OCI-LY7 (cell line): ENCODE data around the gene C12orf60. TPM values are rescaled to one million over a fixed set of nuclear protein-coding genes. Genes with fewer than 3 reads are reported as not detected.

Experiments
- BruUV-seq: library from RNA; stranded (reverse); fragments of 400-500 nt; replicated peaks from 2 replicates; lab custom pipeline; 2021; lab: Mats Ljungman, UMichigan
- CTCF ChIA-PET: fragments of 300-600 bp; sonication (Branson Sonifier 250); formaldehyde crosslinking; loops from one replicate; lab custom pipeline; 2022; ENCODE audit warnings: antibody characterized with exemption; ENCODE audit not compliant: unreplicated experiment; lab: Charles Lee
- POLR2A ChIA-PET: fragments of 300-600 bp; sonication (Branson Sonifier 250); formaldehyde crosslinking; loops from one replicate; lab custom pipeline; 2022; ENCODE audit warnings: antibody characterized with exemption; lab: Charles Lee
- DNase-seq: peaks from one replicate; pipeline ENCODE4 v3.0.0-alpha.2; 2015; ENCODE audit warnings: low spot score
- H2AFZ ChIP-seq: fragments of 200-600 bp; sonication (generic), shearing (Covaris generic); 2 replicates; pipeline ENCODE4 v1.6.1; 2014; ENCODE audit warnings: mild to moderate bottlenecking, antibody characterized with exemption, low read length, moderate library complexity
- H3K27ac ChIP-seq: fragments of 200-600 bp; sonication (generic); 2 replicates; pipeline ENCODE4 v1.5.1; 2014; ENCODE audit warnings: mixed run types, low read depth, mild to moderate bottlenecking, moderate library complexity, low read length, inconsistent platforms; ENCODE audit not compliant: poor library complexity, severe bottlenecking
- H3K36me3 ChIP-seq: fragments of 200-600 bp; sonication (generic); 2 replicates; pipeline ENCODE4 v1.6.1; 2014; ENCODE audit warnings: mild to moderate bottlenecking, antibody characterized with exemption, low read length, moderate library complexity, mixed read lengths; ENCODE audit not compliant: insufficient read depth
- H3K4me1 ChIP-seq: fragments of 200-600 bp; sonication (generic); 2 replicates; pipeline ENCODE4 v1.5.1; 2014; ENCODE audit warnings: mild to moderate bottlenecking, low read length; ENCODE audit not compliant: insufficient read depth, poor library complexity, severe bottlenecking
- H3K4me2 ChIP-seq: fragments of 200-600 bp; sonication (generic); 2 replicates; pipeline ENCODE4 v1.6.1; 2014; ENCODE audit warnings: mild to moderate bottlenecking, low read length
- H3K4me3 ChIP-seq: fragments of 200-600 bp; sonication (generic); 2 replicates; pipeline ENCODE4 v1.5.1; 2014; ENCODE audit warnings: mild to moderate bottlenecking, low read depth, low read length; ENCODE audit not compliant: poor library complexity, severe bottlenecking
- H3K79me2 ChIP-seq: fragments of 200-600 bp; sonication (generic); 2 replicates; pipeline ENCODE4 v1.6.1; 2016; ENCODE audit warnings: low read depth, mild to moderate bottlenecking, low read length, moderate library complexity, mixed read lengths; ENCODE audit not compliant: insufficient read depth
- H3K9me2 ChIP-seq: fragments of 200-600 bp; sonication (generic); 2 replicates; pipeline ENCODE4 v1.6.1; 2016; ENCODE audit warnings: mild to moderate bottlenecking, low read length, mixed read lengths; ENCODE audit not compliant: insufficient read depth
- H3K9me3 ChIP-seq: fragments of 200-600 bp; sonication (generic); 2 replicates; pipeline ENCODE4 v1.6.1; 2014; ENCODE audit warnings: mild to moderate bottlenecking, mixed run types, low read length, mixed read lengths
- H4K20me1 ChIP-seq: fragments of 200-600 bp; sonication (generic); 2 replicates; pipeline ENCODE4 v1.6.1; 2014; ENCODE audit warnings: mild to moderate bottlenecking, antibody characterized with exemption, low read length, moderate library complexity, mixed read lengths; ENCODE audit not compliant: insufficient read depth
- EZH2phosphoT487 ChIP-seq: fragments of 200-600 bp; sonication (generic); IDR thresholded peaks from 2 replicates; pipeline ENCODE4 v1.6.1; 2018; ENCODE audit warnings: low read depth, borderline replicate concordance, mild to moderate bottlenecking, mixed run types, antibody characterized with exemption, low read length, moderate library complexity, mixed read lengths
- intact Hi-C: fragments of 100-400 bp; cut with micrococcal nuclease; formaldehyde crosslinking; loops from one replicate; pipeline ENCODE4 v1.10.0; 2022; ENCODE audit not compliant: unreplicated experiment
- total RNA-seq, 2 experiments: library from RNA; depleted of rRNA in 1 of 2; stranded (reverse); fragments of >200 nt in 1 of 2; shearing (Covaris generic) in 1 of 2; gene quantifications; 2 replicates each; pipeline ENCODE4 v1.2.3, GENCODE V29; 2014 to 2022
- TF ChIP-seq, protein P1 (sequence below): fragments of 200-600 bp; sonication (generic); conservative IDR thresholded peaks from 2 replicates; pipeline ENCODE4 v1.5.1; 2014; ENCODE audit warnings: mild to moderate bottlenecking, antibody characterized with exemption, low read length, moderate library complexity, mixed read lengths

Gene C12orf60
- total RNA-seq, 2 experiments from 2014 or later = 2.8 to 3.4 TPM

- peaks cover 2% of the 10 kb centered on the region; the same call in 1 of the 2 replicates for H3K36me3 ChIP-seq
- peaks cover 32% of the 10 kb centered on the region for H3K4me1 ChIP-seq
- H3K9me3 ChIP-seq = no peaks in the 10 kb centered on the region
- peaks cover 8% of the 10 kb centered on the region for H4K20me1 ChIP-seq
- H2AFZ ChIP-seq = no peak overlapping the region
- H3K79me2 ChIP-seq = peaks cover 20% of the 10 kb centered on the region; the same call in 1 of the 2 replicates
- ChIA-PET POLR2A (interaction anchor here (0.6 to 9.5 kb wide), 8 partner anchors 7 to 751 kb away, joined by 3 to 162 read pairs (median 4); partner anchors contain the start of genes C12orf60 and WBP11), CTCF (no interaction called here)
- H3K27ac ChIP-seq = no peak overlapping the region
- no TSS peak for BruUV-seq
- no peaks in the 10 kb centered on the region for H3K9me2 ChIP-seq
- H3K4me2 ChIP-seq = peak overlapping the region; percentile 90
- intact Hi-C loops = loop anchor here (2.0 to 10.0 kb wide), 3 partner anchors 219 to 1109 kb away; partner anchors contain the start of gene STRAP
- TF ChIP-seq, protein P1, sequence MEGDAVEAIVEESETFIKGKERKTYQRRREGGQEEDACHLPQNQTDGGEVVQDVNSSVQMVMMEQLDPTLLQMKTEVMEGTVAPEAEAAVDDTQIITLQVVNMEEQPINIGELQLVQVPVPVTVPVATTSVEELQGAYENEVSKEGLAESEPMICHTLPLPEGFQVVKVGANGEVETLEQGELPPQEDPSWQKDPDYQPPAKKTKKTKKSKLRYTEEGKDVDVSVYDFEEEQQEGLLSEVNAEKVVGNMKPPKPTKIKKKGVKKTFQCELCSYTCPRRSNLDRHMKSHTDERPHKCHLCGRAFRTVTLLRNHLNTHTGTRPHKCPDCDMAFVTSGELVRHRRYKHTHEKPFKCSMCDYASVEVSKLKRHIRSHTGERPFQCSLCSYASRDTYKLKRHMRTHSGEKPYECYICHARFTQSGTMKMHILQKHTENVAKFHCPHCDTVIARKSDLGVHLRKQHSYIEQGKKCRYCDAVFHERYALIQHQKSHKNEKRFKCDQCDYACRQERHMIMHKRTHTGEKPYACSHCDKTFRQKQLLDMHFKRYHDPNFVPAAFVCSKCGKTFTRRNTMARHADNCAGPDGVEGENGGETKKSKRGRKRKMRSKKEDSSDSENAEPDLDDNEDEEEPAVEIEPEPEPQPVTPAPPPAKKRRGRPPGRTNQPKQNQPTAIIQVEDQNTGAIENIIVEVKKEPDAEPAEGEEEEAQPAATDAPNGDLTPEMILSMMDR = no peak
- no peak for TF ChIP-seq EZH2phosphoT487
- no peak for DNase-seq
- peak overlapping the region; percentile 84 for H3K4me3 ChIP-seq
These were observed 27.9 kb upstream of the C12orf60 start for GRCh38 chr12:14775636-14775980.

- no peaks in the 10 kb centered on the region for H3K36me3 ChIP-seq
- H3K4me3 ChIP-seq = peak overlapping the region; percentile 84
- TF ChIP-seq, protein P1 = peak; percentile 75
- no peak for TF ChIP-seq EZH2phosphoT487
- DNase-seq = peak; percentile 41
- no peak overlapping the region for H3K27ac ChIP-seq
- peaks cover 32% of the 10 kb centered on the region for H3K4me1 ChIP-seq
- peak overlapping the region; percentile 90 for H3K4me2 ChIP-seq
- H3K9me2 ChIP-seq = no peaks in the 10 kb centered on the region
- no TSS peak for BruUV-seq
- peaks cover 20% of the 10 kb centered on the region; the same call in 1 of the 2 replicates for H3K79me2 ChIP-seq
- H2AFZ ChIP-seq = no peak overlapping the region
- peaks cover 8% of the 10 kb centered on the region for H4K20me1 ChIP-seq
- no peaks in the 10 kb centered on the region for H3K9me3 ChIP-seq
- intact Hi-C loops = loop anchor here (10.0 kb wide), 2 partner anchors 522 to 1108 kb away; partner anchors contain the start of gene STRAP
- POLR2A ChIA-PET = interaction anchor here (0.6 to 9.5 kb wide), 5 partner anchors 6 to 443 kb away, joined by 4 to 162 read pairs (median 6); partner anchors contain the start of genes C12orf60 and WBP11
- CTCF ChIA-PET = no interaction called here
These were observed 27.1 kb upstream of the C12orf60 start for GRCh38 chr12:14776236-14776961.
